Activated B cell treated with CpG ODN at 0.5 μM for 24 hours (primary cell): Measurements from ENCODE around the gene CTSD. TPM values are rescaled to one million over a fixed set of nuclear protein-coding genes. Genes with fewer than 3 reads are reported as not detected.

ENCODE experiments used
- ATAC-seq: fragments of 200-7000 bp; cut with Tn5 transposase; one replicate; pipeline ENCODE4 v1.10.0; 2021; ENCODE audit warnings: low read depth, mild to moderate bottlenecking, moderate library complexity
- CTCF ChIA-PET: fragments of 350-600 bp; sonication (Branson Sonifier 250); formaldehyde crosslinking; loops from one replicate; lab custom pipeline; 2021; ENCODE audit warnings: antibody characterized with exemption; lab: Charles Lee
- POLR2A ChIA-PET: fragments of 350-600 bp; sonication (Branson Sonifier 250); formaldehyde crosslinking; loops from one replicate; lab custom pipeline; 2021; ENCODE audit warnings: antibody characterized with exemption; lab: Charles Lee
- DNase-seq: peaks from one replicate; pipeline ENCODE4 v3.0.0; 2022
- H3K27ac Mint-ChIP-seq: one replicate; pipeline ENCODE4 v1.8.0; 2020; ENCODE audit warnings: mixed read lengths
- H3K27me3 Mint-ChIP-seq: one replicate; pipeline ENCODE4 v1.8.0; 2021; ENCODE audit warnings: mixed read lengths
- H3K36me3 Mint-ChIP-seq: one replicate; pipeline ENCODE4 v1.8.0; 2021; ENCODE audit warnings: low read depth, mixed read lengths
- H3K4me1 Mint-ChIP-seq: one replicate; pipeline ENCODE4 v1.8.0; 2021; ENCODE audit warnings: mixed read lengths
- H3K4me3 Mint-ChIP-seq: one replicate; pipeline ENCODE4 v1.8.0; 2020; ENCODE audit warnings: mild to moderate bottlenecking, mixed read lengths
- H3K9me3 Mint-ChIP-seq: one replicate; pipeline ENCODE4 v1.8.0; 2020; ENCODE audit warnings: mixed read lengths
- CTCF ChIP-seq: fragments of 200-600 bp; IDR thresholded peaks from one replicate; pipeline ENCODE4 v1.8.0; 2022; ENCODE audit warnings: antibody characterized with exemption, mild to moderate bottlenecking
- intact Hi-C: fragments of 100-400 bp; cut with micrococcal nuclease; formaldehyde crosslinking; loops from one replicate; pipeline ENCODE4 v1.15.1; 2024
- total RNA-seq: library from RNA; stranded (reverse); gene quantifications from 2 replicates; pipeline ENCODE4 v1.2.3, GENCODE V29; 2022

CTSD gene
- total RNA-seq, 1 donor from 2014 or later = 33.2 TPM

GRCh38 chr11:1796413-1797011 lies 32.8 kb upstream of the CTSD start:
- intact Hi-C loops = no loop called here
- H3K4me3 Mint-ChIP-seq = no peak overlapping the region
- no peak for TF ChIP-seq CTCF
- DNase-seq (no peak), ATAC-seq (no peak)
- H3K36me3 Mint-ChIP-seq = no peaks in the 10 kb centered on the region
- H3K4me1 Mint-ChIP-seq = peaks cover 2% of the 10 kb centered on the region
- no peaks in the 10 kb centered on the region for H3K9me3 Mint-ChIP-seq
- ChIA-PET CTCF (no interaction called here), POLR2A (no interaction called here)
- H3K27me3 Mint-ChIP-seq = peaks cover 23% of the 10 kb centered on the region
- H3K27ac Mint-ChIP-seq = no peak overlapping the region

- Mint-ChIP-seq H3K27ac (no peak overlapping the region), H3K4me3 (no peak overlapping the region), H3K9me3 (no peaks in the 10 kb centered on the region), H3K27me3 (peaks cover 21% of the 10 kb centered on the region), H3K36me3 (no peaks in the 10 kb centered on the region), H3K4me1 (peaks cover 2% of the 10 kb centered on the region)
- DNase-seq (no peak), ATAC-seq (no peak)
- ChIA-PET CTCF (no interaction called here), POLR2A (no interaction called here)
- intact Hi-C loops = no loop called here
- TF ChIP-seq CTCF = no peak
These were observed 29.4 kb upstream of the CTSD start for GRCh38 chr11:1793081-1793480.

GRCh38 chr11:1792461-1792860 lies 28.7 kb upstream of the CTSD start:
- Mint-ChIP-seq H3K27me3 (peaks cover 19% of the 10 kb centered on the region), H3K27ac (no peak overlapping the region), H3K4me3 (no peak overlapping the region), H3K4me1 (peaks cover 2% of the 10 kb centered on the region), H3K9me3 (no peaks in the 10 kb centered on the region), H3K36me3 (no peaks in the 10 kb centered on the region)
- no peak for DNase-seq
- no peak for ATAC-seq
- intact Hi-C loops = no loop called here
- ChIA-PET CTCF (no interaction called here), POLR2A (no interaction called here)
- TF ChIP-seq CTCF = no peak

- H3K4me3 Mint-ChIP-seq = no peak overlapping the region
- CTCF ChIA-PET = no interaction called here
- ATAC-seq (no peak), DNase-seq (no peak)
- H3K27ac Mint-ChIP-seq = no peak overlapping the region
- POLR2A ChIA-PET = no interaction called here
- no peaks in the 10 kb centered on the region for H3K9me3 Mint-ChIP-seq
- no peaks in the 10 kb centered on the region for H3K36me3 Mint-ChIP-seq
- intact Hi-C loops = no loop called here
- H3K27me3 Mint-ChIP-seq = peaks cover 16% of the 10 kb centered on the region
- peaks cover 2% of the 10 kb centered on the region for H3K4me1 Mint-ChIP-seq
- no peak for TF ChIP-seq CTCF
These were observed 28.2 kb upstream of the CTSD start for GRCh38 chr11:1791912-1792311.

- H3K9me3 Mint-ChIP-seq = no peaks in the 10 kb centered on the region
- intact Hi-C loops = no loop called here
- no peak overlapping the region for H3K4me3 Mint-ChIP-seq
- H3K36me3 Mint-ChIP-seq = no peaks in the 10 kb centered on the region
- ChIA-PET CTCF (no interaction called here), POLR2A (no interaction called here)
- peaks cover 3% of the 10 kb centered on the region for H3K4me1 Mint-ChIP-seq
- peaks cover 2% of the 10 kb centered on the region for H3K27me3 Mint-ChIP-seq
- no peak for DNase-seq
- ATAC-seq = no peak
- no peak overlapping the region for H3K27ac Mint-ChIP-seq
- TF ChIP-seq CTCF = no peak
These were observed 22.7 kb upstream of the CTSD start for GRCh38 chr11:1786466-1786865.
